IPS-NIHi7 (cell line): Measurements from ENCODE around the gene AOAH.
"Not testable (repeated sequence)": the region's sequence is repeated elsewhere in the genome, so short reads cannot be mapped to it uniquely, and the experiment has no call there.

Experiments used
- DNase-seq: peaks from one replicate; pipeline ENCODE4 v3.0.0; 2012; ENCODE audit warnings: mixed read lengths; ENCODE audit errors: extremely low spot score

Gene AOAH

GRCh38 chr7:36657036-36657660 lies 67.1 kb downstream of the AOAH start:
- DNase-seq, result no peak

DNA sequence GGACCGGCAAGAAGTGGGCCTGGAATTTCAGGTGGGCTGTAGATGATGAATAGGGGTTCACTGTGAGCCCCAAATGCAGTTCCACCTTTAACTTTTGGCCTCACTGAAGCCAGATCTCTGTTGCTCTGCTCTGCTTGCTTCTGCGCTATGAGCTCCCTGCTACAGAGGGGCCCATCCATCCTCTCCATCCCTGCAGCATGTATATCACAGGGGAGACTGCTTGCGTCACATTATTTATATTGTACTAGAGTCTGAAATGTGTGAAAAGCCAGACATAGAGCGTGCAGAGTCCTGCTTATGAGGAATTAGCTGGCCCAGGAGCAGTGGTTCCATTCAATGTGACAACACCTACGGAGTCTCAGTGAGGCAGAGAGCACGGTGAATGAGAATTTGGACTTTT lies 69.9 kb downstream of the AOAH start:
- DNase-seq, result no peak

DNA sequence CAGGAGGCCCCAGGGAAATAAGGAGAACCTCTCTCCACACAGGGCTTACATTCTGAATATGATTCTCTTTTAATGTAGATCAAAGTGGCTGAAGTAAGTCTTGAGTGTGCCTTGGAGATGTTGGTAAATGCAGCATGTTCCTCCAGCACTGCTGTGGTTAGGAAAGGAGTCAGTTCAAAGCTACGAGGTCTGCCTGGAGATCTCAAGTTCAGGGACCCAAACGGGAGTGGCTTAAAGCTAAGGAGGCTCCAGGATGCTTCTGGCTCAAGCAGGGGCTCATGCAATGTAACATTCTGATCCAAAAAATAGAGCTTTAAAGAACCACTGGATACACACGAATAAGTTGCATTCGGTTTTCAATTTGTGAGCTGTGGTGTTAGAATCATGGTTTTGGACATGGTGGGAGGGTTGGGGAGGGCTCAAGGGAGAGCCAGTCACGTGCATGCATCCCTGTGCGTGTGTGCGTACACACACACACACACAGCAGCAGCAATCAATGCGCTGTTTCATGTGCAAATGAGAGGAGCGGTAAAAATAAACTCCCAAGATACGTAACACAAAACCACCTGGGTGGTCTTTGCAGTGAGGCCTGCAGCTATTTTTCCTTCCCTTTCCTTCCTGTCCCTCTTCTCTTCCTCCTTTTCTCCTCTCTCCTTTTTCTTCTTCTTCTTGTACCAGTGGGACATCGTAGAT lies 70.5 kb downstream of the AOAH start:
- DNase-seq, result no peak

DNA sequence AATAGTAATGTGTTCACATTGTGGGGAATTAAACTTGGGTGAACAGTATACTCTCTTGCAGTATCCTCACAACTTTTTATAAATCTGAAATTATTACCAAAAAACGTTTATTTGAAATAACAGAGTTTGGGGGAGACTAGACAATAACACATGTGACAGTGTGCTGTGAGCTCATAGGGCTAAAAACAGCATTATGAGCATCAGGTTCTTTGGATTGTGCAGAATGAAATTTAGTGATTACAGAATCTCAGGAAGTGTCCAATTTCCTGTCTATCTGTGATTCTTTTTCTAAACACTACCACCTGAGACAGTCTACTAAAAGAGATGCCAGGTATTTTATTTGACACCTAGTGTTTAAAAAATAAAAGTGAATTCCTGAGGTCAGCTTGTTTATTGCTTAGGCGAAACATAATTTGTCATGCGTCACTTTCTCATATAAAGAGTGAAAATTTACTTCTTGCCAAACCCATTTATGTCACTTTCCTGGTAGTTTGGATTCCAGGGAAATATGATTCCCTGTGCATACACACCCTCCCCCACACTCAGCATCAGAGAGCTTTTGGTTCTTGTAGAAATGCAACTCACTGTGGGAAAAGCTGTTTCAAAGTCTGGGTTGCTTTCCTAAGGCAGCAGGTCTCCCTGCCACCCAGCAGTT lies 71.2 kb downstream of the AOAH start:
- no peak for DNase-seq

DNA sequence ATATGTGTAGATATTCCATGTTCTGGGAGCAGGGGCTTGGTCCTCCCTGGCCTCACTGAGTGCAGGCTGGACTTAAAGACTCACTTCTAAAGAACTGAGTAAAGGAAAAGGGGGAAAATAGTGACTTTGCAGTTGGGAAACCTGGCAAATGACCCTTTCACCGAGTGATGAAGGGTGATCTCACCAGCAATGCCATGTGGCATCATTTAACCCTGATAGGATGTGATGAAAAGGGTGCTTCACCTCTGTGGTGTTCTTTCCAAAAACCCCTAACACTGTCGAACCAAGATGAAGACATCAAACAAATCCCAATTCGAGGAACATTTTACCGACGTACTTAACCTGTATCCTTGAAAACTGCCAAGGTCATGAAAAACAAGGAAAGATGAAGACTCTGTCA lies 71.9 kb downstream of the AOAH start:
- no peak for DNase-seq

- DNase-seq, result no peak
These were observed 72.9 kb downstream of the AOAH start for GRCh38 chr7:36651404-36651803.

- no peak for DNase-seq
These were observed 73.5 kb downstream of the AOAH start for GRCh38 chr7:36650766-36651312.

DNA sequence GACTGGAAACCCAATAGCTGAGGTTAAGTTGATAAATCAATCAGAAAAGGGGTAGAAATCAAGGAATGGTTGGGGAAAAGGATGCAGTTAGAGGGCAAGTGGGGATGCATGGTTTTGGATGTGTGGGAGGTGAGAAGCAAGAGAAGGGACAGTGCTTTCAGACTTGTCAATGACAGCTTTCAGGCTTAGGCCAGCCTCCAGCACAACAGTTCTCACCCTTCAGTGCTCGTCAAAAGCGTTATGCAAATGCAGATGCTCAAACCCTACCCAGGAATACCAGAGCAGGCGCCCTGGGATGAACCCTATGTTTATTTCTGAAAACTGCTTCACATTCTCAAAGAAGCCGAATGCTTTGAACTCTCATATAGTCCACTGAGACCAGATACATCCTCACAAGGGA lies 74.0 kb downstream of the AOAH start:
- DNase-seq, result no peak

- DNase-seq, result not testable (repeated sequence)
These were observed 75.0 kb downstream of the AOAH start for GRCh38 chr7:36649319-36649718.

- DNase-seq, result no peak
These were observed 75.9 kb downstream of the AOAH start for GRCh38 chr7:36648441-36648840.

DNA sequence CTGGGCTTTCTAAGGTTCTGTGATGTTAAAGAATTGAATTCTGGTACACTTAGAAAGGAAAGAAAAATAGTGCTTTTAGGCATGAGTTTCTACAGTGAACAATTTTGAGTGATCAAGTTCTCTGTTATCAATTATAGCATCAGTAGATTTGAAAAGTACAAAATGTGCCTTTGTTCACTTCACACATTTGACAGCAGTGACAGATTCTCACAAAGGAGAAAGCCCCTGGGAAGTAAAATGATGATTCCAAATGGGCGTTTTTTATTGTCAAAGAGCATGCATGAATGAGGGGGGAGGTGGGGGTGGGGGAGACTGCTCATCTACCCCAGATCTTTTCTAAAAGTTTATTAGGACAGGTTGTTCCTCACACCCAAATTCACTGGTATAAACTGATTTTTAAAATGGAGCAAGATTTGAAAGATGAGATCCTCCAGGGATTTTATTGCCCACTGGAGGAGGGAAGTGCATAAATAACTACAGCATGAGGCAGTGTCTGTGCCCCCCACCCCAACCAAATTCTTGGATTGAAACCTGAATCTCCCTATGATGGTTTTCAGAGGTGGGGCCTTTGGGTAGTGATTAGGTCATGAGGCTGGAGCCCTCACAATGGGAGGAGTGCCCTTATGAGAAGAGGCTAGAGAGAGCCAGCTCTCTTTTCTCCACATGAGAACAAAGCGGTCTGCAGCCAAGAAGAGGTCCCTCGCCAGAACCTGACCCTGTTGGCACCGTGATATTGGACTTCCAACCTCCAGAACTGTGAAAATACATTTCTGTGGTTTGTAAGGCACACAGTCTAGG lies 79.5 kb downstream of the AOAH start:
- no peak for DNase-seq

- no peak for DNase-seq
These were observed 81.9 kb downstream of the AOAH start for GRCh38 chr7:36642414-36642813.

DNA sequence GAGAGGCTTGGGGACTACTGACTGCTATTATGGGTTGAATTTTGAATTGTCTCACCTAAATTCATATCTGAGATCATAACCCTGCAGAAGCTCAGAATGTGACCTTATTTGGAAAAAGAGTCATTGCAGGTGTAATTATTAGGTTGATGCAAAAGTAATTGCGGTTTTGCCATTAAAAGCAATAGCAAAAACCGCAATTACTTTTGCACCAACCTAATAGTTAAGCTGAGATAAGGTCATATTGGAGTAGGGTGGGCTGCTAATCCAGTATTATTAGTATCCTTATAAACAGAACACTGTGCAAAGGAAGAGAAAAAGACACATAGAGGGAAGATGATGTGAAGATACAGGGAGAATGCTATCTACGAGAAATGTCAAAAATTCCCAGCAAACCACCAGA lies 82.3 kb downstream of the AOAH start:
- no peak for DNase-seq

- DNase-seq, result no peak
These were observed 83.6 kb downstream of the AOAH start for GRCh38 chr7:36640682-36641081.

DNA sequence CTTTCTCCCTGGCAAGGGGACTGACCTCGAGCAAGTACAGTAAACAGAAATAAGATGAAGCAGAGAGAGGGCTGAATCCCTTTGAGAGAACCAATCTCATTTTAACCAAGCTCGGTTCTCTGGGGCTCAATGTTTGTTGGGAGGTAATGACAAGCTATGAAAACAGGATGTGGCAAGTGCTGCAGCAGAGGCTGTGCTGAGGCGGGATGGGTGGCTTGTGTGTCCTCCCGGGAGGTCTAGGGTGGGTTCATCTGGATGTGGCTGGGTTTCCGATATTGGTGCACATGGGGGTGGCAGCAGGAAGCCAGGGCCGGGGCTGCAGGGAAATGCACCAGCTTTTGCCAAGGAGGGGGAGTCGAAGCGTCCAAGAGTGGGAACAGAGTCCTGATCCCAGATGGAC lies 84.5 kb downstream of the AOAH start:
- DNase-seq, result no peak

DNA sequence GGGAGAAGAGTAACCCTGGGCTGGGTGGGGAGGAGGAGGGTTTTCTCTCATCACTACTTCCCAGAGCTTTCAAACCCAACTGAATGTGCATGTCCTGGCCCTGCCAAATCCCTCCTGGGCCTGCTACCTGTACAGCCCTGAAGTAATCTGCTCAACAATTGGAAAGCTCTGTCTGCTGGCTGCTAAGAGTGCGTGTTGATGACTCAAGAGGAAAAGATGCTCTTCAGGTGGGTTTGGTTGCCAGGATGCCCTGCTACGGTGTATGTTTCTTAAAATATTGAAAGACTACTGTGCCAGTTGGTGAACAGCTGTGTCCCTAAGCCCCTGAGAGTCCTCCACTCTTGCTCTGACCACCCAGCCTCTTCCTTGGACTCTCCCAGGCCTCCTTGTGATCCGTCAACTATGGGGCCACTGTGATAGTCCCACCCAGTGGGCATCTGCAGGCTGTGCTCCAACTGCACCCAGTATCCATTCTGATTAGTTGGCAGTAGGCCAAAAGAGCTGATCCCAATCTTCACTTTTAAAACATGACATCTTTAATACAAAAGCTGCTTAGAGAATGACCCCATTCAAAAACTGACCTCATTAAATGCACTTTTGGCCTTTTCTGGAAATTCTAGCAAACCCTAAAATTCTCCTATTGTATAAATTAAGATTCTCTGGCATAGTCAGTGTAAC lies 85.6 kb downstream of the AOAH start:
- no peak for DNase-seq

DNA sequence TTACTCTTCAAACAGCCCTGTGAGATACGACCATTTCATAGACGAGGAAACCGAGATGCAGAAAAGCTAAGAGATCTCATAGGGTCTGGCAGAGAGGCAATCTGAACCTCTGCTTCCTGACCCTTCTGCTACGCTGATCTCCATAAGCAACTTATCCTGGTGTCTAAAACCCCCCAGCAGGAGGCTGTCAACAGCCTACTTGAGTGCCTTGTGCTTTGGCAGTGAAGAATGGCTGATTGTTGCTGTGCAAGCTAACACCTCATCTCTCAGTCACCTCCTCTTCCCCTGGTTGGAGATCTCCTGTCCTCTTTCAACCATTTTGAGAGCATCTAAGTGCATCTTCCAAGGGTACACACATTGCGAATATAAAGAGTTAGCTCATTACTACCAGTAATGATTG lies 86.2 kb downstream of the AOAH start:
- DNase-seq, result peak; percentile 39

DNA sequence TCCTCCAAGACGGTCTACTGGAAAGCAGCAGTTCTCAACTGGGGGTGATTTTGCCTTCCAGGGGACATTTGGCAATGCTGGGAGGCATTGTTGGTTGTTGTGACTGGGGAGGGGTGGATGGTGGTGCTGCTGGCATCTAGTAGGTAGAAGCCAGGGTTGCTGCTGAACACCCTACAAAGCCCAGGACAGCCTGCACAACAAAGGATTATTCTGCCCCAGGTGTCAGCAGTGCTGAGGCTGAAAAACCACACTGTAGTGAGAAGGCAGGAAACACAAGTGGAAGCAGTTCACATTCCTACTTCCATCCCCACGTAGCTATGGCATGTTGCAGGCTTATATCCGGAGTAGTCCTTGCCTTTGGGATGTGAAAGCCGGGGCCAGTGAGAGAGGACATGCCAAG lies 86.9 kb downstream of the AOAH start:
- DNase-seq, result no peak

DNA sequence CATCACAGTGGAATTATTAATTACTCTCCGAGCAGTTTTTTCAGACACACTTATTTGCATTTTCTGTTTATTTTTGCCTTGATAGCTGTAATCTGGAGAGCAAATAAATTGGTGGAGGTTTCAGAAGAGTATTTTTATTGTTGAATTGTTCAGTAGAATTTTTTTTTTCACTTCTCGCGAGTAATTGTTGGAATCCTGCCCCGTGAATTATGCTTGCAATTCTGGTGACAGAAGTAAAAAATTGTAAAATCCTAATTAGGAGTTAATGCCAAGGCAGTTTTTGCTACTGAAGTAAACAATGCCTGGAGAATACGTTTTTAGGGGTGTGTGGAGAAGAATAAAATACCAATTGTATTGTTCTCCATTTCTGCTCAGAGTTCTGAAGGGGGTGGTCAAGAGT lies 88.2 kb downstream of the AOAH start:
- DNase-seq, result no peak

DNA sequence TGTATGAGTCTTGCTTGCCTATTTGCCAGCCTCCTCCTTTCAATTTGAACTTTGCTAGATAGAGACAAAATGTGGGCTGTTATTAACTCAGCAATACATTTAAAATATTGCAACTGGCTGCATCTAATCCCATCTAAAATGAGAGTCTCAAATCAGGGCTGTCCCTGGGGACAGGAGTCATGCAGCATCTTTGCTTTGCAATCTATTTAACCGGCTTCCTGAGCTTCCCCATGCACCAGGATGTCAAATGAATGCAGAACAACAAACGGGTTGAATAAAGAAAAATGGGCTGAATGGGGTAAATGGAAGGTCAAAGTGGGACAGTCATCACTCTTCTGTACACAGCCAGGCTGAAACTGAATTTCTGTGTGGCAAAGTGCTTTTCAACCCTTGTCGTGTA lies 89.2 kb downstream of the AOAH start:
- no peak for DNase-seq

- DNase-seq, result peak; percentile 73
These were observed 90.9 kb downstream of the AOAH start for GRCh38 chr7:36633377-36633776.
